ENCODE measurements around the gene STRADA.
"Not testable (repeated sequence)": the region's sequence is repeated elsewhere in the genome, so short reads cannot be mapped to it uniquely, and the experiment has no call there.

The STRADA gene

DNA sequence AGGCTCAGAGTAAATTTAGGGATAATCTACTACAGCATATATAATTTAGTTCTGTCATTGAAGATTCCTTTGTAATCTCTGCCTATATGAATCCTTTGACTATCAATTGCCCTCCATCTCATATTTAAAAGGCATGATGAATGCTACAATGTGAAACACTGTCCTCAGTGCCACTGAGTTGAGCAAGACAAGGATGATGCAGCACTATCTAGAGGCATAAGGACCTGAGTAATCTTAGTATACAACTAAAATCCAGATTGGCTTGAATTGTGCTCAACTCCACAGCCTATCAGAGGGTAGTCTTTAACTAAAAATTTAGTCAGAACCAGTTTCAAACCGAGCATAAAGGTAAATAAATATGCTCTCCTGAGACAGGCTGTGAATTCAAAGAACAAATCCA is 11.6 kb upstream of the STRADA start:
- no peak for DNase-seq

DNA sequence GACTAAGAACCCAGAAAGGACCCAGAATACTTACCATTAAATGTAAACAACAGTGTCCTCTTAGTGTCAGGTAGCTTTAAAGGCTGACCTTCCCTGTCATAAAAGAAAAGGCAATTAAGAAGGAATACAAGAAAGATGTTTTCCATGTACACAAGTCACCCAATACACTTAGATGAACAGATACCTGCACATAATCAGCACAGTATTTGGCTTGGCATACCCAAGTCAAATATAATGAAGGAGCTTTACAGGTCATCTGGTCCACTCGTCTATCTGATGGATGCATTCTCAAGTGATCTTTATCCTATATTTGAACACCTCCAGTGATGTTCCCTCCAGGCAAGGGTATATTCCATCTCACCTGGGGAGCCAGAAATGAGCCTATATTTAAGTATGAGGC is 11.1 kb upstream of the STRADA start:
- DNase-seq: no peak

DNA sequence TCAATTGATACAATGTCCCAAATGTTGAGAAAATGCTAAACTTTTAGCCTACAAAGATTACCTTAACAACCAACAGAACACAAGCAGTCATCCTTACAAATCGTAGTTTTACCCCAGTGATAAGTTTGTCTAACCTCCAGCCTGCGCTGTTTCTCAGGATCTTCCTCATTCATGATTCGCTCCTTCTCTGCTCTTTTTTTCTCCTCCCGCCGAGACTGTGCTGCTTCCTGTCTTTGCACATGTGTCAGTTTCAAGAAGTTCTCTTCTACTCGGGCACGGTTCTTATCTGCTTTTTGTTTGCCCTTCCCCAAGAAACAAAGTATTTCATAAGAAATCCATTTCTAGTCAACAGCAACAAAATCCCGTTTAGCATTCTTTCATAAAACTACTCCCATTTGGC is 10.2 kb upstream of the STRADA start:
- no peak for DNase-seq

DNA sequence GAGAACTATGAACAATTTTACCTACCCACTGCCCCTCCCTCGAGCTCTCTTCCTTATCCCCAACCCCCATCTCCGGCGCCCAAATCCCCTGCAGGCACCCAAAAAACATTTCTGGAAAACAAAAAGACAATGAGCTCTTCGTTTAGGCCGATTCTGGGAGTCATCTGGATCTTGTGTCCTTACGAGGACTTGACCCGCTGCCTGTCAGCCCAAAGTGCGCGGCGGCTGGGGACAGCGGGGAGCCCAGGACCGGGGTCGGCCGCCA is 524 bp downstream of the STRADA start:
- DNase-seq: peak; percentile 8

DNA sequence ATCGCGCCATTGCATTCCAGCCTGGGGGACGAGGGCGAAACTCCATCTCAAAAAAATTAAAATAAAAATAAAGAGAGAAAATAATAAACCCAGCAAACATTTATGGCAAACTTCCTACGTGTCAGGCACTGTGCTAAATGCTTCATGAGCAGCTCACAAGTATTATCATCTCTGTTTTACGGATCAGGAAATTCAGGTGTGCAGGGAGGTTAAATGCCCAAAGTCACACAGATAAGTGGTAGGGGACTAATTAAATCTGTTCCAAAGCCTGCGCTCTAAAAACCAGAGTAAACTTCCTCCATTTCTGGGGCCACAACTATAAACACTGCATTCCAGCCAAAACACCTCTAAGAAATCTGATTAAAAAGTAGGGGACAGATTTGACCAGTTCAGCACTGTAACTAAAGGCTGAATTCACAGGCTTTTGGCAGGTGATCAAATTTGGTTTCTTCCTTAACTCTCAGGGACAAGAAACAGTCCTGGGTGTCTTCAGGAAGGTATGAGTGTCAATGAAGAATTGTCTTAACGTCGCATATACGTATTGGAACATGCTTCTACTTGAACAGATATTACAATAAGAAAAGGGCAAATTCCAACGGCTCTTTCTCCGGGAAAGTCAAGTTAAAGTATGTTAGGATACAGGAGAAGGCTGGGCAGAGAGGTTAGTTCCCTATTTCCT is 996 bp downstream of the STRADA start:
- no peak for DNase-seq

DNA sequence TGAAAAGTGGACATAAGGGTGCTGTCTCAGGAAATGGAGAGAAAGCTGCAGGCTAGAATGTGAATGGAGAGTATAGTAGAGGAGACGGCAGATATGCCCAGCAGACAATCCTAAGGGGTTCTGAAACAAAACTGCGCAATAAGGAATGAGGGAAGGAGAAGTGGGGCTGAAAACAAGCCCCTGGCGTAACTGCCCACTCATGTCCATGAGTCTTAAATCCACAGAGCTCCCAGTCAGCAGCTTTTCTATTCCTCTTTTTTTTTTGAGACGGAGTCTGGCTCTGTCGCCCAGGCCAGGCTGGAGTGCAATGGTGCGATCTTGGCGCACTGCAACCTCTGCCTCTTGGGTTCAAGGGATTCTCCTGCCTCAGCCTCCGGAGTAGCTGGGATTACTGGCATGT is 5.9 kb downstream of the STRADA start:
- no peak for DNase-seq

DNA sequence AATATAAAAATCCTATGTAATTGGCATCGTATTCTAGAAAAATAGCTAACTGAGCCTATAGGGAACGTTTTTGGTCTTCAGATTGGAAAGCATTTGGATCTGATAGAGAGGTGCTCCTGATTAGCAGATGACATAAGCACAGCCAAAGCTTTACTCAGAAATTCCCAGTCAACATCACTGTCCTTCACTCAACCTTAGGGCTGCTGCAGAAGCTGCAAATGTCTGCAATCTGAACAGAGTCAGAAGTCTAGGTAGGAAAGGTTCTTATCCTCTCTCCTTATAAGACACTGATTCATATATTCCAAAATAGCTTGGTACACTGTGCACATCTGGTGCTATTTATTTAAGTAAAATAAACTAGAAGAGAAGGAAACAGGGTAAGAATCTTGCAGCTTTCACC is 19.2 kb downstream of the STRADA start:
- DNase-seq: no peak

DNA sequence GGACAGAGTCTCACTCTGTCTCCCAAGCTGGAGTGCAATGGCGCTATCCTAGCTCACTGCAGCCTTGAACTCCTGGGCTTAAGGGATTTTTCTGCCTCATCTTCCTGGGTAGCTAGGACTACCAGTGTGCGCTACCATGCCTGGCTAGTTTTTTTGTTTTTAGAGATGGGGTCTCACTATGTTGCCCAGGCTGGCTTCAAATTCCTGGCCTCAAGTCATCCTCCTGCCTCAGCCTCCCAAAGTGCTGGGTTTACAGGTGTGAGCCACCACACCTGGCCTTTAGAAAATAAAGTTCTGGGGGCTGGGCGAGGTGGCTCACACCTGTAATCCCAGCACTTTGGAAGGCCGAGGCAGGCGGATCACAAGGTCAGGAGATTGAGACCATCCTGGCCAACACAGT is 21.4 kb downstream of the STRADA start:
- DNase-seq: not testable (repeated sequence)

DNA sequence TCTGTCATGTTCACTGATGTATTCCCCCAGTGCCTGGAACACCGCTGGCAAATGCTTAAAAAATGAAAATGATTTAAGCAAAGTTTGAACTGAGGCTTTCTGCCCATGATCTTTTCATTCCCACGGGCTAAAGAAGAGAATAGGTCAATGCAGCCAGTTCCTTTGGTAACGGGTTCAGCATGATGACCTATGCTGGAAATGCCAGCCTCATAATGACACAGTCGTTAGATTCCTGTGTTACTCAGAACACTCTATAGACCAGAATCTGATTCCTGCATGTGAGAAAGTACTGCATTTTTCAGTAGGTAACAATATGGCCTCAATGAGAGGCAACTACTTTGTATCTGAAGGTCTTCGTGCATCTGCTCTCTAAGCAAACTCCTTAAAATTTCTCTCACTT is 22.6 kb downstream of the STRADA start:
- DNase-seq: no peak

DNA sequence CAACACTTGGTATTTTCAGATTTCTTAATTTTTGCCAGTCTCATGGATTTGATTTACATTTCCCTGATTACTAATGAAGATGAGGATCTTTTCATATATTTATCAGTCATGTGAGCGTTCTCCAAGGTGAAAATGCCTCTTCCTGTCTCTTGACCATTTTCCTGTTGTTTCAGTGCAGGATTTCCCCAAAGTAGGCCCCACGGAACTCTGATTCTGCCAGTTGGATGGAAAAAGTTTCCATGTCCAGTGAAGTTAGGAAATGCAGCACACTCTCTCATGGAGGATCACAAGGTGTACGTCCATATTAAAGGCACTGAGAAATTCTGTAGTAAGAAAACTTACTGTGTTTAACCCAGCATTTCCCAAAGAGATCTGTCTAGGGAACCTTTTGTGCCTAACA is 25.2 kb downstream of the STRADA start:
- no peak for DNase-seq

DNA sequence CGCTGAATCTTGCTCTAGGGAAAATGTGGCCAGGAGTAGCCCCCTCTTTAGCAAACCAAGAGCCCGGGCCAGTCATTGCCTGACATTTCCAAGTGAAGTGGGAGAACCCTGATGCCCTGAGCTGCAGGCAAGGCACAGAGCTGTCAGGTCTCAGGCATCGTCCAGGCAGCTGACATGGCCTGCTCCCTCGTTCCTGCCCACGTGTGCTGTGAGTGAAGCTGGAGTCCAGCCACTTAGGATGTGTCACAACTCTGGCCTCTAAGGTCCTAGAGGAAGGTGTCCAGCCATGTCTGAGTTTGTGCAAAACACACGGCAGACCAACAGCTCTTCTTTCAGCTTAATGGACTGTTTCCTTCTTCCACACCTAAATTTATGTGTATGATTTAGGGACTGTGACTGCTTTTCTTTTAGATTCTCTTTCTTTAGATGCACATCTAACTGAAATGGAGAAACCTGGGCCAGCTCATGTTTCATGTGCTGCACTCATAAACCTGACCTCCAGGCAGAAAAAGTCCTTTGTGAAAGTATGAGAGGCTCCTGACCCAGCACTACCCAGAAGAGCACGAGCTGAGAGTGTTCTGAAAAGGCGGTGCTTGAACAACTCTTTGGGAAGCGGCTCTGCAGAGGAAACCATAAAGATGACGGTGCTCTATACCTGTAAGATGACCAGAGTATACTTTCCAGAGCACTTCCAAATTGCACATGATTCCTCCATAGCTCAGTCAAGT is 26.9 kb downstream of the STRADA start:
- no peak for DNase-seq

DNA sequence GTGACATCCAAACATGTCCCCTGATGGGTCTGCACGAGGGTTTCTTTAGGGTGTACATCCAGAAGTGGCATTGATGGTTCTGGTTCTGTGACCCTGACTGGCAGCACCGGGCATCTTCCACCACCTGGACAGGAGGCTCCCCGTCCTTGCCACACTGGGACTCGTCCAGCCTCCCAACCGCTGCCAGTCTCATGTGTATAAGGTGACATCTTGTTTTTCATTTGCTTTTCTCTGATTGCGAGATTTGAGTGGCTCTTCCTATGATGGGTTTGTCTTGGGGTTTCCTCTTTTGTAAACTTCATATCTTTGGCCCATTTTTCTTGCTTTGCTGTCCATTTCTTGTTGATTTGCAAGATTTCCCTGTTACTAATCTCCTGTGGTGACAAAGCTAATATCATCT is 32.5 kb downstream of the STRADA start:
- DNase-seq: no peak

DNA sequence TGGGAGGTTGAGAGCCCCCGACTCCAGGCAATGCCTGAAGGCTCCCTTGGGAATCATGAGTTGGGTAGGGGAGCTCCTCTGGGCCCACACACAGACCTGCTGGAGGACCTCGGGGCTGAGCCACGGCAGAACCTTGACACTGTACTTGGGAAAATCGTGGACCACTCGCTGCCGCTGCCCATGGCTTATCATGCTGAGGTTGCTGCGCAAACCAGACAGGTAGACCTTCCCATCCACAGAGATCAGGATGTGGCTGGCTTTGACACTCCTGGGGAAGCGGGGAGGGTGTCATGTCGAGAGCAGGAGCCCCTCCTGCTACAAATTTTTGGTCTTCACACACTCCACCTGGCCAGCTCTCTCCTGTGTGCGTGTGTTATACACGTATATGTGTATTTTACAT is 34.4 kb downstream of the STRADA start:
- DNase-seq: no peak

DNA sequence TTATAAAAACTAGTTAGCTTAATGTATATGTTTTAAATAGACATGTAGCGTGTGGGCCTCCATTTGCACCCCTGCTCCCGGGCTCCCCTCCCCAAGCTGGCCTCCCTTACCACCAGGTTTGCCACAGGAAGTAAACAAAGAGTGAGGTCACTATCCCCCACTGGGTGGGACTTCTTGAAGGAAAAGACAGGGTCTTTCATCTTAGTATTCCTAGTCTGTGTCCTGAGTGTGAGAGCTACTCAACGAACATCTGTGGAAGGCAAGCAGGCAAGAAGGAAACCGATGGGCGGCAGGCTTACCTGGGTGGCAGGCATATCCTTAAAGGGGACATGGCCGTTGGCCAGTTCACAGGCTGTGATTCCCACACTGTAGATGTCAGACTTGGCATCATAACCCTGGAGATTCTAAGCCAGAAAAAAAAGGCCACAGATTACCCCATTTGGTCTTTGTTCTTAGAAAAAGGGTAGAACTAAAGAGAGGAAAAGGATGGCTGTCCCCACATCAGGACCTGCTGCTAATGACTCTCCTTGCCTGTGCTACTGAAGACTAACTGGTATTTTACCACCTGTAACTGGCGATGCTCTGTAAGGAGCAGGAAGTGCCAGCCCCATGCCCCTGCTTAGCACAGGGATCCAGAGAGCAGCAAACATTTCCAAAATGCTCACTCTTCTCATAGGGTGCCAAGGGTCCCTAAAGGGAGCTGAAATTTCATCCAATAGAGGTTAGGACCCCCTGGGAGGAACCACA is 35.1 kb downstream of the STRADA start:
- DNase-seq: no peak

DNA sequence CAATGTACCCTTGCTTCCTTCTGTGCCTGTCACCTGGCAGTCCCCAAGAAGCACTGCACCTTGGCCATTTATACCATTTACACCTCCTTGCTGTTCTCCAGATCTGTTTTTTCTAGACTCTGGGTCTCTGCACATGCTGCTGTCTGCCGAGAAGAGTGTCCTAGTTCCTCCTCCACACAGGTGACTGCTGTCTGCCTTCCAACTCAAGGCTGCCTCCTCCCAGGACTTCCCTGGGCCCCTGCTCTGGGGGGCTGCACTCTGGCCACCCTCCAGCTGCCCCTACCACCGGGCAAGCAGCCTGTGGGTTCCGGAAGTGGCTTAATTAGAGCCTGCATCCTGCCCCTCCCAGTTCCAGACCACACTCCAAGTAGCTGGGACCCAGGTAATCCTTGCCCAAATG is 35.9 kb downstream of the STRADA start:
- no peak for DNase-seq

DNA sequence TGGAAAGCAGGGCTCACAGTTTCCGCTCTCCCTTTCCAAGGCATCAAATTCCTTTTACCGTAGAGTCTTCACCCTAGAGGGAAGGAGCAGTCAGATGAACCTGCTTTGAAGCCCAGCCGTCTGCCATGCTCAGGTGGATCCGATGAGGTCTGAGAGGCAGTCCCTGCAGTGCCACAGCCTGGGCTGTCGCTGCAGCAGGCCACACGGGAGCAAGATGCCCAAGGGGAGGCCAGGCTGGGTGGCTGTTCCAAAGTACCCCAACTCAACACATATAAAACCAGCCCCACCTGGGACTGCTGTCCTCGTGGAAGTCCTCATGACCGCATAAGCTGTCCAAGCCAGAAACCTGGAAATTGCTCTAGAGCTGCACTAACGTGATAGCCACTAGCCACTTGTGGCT is 36.8 kb downstream of the STRADA start:
- DNase-seq: no peak

DNA sequence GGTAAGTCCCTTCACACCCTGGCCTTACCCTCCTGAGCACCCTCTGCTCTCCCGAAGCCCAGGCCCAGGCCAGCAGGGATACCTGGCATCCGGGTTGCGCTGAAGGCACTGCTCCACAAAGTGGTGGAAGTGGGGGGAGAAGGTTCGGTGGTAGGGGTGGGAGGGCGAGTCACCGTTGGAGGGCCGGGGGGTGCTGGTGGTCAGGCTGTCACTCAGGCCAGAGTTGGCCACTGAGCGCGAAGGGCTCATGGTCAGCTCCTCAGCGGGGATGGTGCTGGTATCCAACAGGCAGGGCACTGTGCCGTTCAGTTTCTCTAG is 37.4 kb downstream of the STRADA start:
- DNase-seq: no peak

DNA sequence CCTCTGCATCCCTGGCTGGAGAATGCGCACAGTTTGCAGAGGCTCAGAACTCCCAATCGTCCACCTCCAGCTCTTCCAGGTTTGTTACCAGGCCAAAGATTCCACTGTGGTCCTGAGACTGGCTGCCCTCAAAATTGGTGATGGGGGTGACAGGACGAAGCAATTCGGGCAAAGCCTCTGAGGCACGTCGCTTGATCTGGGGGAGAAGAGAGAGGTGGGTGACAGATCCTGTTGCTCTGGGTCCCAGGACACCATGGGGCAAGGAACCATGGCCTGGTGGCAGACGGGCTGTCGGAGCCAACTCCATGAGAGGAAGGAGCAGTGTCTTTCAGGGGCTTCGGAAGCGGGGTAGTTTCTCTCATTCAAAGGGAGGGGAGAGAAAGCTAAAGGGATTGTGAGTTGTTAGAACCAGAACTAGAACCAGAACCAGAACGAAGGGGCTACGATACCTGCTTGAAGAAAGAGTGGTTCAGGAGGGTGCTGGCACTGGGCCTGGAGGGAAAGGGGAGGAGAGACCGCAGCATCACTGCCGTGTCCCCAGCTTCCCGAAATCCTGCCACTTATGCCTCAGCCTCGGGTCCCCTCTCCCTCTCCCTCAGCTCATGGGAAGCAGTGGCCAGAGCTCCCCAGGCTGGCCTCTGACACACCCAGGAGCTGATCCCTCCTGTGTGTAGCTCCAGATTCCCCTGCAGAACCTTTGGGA is 37.9 kb downstream of the STRADA start:
- no peak for DNase-seq

DNA sequence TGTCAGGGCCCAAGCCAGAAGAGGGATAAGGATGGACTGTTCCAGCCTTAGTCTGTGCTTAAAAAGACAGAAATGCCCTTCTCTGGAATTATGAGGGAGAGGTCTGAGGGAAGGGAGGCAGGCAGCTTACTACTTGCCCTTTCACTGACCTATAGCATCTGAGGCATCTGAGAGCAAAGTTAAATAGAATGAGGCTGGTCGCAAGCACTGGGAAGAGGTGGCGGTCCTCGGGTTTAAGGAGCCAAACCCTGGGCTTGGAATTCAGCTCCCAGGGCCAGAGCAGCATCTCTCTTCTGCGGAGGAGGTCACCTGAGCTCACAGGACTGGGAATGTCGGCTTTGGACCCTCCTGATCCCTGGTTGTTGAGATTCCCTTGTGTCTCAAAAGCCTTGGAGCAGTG is 38.6 kb downstream of the STRADA start:
- no peak for DNase-seq

DNA sequence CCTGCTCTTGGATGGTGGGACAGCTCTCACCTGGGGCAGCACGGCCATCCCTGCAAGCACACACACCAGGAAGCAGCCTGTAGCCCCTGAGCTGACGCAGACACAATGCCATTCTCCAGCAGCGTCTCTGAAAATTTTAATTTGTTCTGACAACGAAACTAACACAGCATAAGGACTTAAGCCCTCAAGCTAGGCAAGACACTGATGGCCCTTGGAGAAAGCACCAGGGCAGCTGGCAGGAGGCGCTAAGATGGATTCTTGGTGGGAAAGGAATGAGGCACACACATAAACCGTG is 38.9 kb downstream of the STRADA start:
- no peak for DNase-seq

DNA sequence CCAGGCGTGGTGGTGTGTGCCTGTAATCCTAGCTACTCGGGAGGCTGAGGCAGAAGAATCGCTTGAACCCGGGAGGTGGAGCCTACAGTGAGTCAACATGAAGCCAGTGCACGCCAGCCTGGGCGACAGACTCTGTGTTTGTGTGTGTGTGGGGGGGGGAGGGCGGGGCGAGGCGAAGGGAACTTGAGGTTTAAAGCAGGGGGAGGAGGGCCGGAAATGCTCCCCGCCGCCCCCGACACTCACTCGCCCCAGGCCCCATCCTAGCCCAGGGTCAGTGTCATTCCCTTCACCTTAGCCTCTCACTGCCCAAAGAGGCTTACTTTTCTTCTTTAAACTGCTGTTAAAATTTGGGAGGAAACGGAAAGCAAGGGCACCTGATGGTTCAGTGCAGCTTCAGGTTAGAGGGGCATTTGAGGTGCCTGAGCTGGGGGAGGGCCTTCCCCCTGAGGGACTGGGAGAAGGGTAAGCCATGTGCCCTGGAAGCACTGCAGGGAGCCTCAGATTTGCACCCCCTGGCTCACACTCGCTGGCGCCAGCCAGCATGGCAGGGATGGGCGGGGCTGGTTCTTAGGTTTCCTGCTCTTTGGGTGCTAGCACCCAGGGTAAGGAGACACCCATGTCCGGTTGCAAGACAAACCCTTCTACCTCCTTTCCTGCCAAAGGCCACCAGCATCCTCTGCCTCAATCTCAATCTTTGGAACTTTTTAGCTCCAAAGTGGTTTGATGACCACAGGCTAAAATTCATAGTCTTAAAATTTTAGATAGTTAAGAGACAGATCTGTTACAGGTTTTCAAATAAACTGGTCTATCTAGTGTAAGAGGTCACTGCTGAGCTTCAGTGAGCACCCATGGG is 39.5 kb downstream of the STRADA start:
- DNase-seq: no peak

DNA sequence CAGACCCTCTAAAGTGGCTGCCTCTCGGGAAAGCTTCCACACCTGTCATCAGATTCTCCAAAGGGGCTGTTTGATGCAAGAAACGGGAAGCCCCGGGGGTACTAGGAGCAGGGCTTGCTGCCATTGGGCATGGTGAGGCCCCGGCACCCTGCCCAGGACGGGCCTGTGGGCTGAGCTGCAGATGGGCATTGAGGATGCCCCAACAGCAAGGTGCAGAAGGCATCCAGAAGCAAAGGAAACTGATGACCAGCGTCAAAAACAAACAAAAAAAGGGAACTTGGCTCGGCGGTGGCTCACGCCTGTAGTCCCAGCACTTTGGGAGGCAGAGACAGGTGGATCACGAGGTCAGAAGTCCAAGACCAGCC is 40.2 kb downstream of the STRADA start:
- DNase-seq: no peak

Measured in NCI-H1694 treated with DMSO at 0.1 percent for 48 hours (cell line).